ENCODE data around the gene KCNT1.

The KCNT1 gene

DNA sequence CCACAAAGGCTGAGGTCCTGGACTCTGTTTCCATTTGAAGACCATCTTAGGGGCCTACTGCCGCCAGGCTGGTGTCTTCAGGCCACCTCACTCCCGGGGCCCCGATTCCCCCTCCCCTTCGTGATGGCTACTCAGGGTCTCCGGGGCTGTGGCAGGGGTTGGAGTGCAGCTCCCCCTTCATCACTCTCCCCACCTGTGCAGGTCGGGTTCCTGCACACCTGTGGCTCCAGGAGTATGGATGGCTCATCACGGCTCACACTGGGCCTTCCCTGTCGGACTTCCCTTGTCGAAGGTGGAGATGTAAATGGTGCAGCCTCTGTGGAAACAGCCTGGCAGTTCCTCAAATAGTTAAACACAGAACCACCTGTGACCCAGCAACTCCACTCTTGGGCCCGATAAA is 27.0 kb upstream of the KCNT1 start:
- no peak for DNase-seq

DNA sequence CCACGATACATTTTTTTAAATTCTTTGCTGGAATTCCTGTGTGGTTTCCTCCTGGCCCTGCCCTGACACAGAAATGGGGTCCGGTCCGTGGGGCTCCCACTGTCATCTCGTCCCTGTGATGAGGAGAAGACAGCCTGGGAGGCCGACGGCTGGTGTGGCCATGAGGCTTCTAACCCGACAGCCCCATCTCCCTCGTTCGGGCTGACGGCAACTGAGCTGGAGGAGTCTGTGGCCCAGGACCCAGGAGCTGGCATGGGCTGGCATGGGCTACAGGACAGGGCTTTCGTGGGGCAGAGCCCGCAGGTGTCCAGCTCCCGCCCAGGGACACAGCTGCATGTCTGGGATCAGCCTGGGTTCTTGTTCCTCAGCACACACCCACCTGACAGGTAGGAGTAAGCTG is 25.1 kb upstream of the KCNT1 start:
- DNase-seq, result no peak

DNA sequence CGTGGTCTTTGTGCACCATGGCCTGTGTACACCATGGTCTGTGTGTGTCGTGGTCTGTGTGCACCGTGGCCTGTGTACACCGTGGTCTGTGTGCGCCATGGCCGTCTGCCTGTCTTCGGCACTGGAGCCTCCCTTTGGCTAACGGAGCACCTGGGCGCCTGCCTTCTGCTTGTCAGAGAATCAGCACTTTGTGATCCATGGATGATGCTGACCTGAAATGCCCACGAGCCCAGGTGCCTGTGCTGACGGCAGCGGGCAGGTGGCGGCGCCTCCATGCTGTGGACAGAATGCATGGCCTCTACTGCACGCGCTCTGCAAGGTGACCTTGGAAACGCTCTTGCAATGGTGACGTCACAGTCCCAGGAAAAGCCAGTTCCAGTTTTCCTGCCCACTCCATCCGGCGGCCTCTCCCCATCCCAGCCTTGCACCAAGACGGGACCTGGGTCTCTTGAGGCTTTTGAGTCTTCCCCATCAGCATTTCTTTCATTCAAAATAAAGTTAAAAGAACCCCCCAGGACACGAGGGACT is 24.3 kb upstream of the KCNT1 start:
- no peak for DNase-seq

DNA sequence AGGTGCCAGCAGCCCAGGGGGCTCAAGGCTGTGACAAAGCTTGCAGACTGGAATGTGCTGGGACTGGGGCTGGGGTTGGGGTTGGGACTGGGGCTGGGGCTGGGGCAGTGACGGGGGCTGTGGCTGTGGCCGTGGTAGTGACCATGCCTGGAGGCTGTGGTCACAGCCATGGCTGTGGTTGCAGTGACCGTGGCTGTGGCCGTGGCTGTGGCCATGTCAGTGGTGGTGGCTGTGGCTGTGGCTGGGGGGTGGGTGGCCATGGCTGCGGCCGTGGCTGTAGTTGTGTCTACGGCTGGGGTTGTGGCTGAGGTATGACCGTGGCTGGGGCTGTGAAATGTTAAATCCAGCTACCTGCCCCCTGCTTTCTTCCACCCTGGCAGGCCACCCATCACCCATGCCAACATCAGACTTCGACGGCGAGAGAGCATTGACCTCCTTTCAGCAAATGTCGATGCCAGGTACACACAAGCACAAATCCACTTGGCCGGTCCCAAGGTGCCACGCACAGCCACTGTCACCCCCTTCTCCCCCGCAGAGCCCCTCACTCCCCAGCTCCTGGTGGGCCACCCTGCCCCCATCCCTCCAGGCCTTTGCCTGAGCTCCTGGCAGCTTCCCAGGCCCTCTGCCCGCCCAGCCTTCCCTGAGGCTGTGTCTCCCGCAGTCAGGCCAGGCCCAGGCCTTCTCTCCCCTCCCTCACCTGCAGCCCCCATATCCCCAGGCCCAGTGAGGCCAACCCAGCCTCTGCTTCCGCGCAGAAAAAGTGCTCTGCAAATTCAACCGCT is 23.6 kb upstream of the KCNT1 start:
- no peak for DNase-seq

DNA sequence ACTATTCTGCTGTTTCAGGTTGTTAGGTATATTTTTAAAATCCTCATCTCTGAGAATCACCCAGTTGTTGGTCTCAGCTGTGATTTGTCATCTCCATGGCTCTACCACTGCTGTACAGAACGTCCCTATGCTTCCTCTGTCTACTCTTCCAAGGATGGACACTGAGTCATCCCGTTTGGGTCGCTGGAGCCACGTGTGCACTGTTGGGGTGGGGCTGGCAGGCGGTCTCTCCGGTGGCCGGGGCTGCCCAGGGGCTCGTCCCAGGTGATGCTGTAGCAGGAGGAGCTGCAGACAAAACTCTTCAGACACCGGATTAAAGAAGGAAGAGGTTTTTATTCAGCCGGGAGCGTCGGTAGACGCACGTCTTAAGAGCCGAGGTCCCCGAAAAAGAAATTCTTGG is 21.9 kb upstream of the KCNT1 start:
- no peak for DNase-seq

DNA sequence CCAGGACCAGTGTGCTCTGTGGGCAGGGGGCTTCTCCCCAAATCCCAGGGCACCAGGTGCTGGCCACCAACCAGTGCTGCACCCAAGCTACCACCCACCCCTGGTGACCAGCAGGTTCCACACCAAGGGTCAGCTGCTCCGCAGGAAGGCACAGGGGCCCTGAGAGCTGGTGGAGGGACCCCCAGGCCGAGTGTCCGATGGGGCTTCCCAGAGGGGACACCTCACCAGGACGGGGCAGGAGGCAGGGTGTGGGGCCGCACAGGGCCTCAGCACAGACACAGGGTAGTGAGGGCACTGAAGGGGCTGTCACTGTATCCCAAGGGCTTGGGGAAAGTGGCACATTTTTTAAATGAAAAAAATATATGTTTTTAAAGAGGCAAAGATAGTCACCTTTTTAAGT is 20.8 kb upstream of the KCNT1 start:
- no peak for DNase-seq

DNA sequence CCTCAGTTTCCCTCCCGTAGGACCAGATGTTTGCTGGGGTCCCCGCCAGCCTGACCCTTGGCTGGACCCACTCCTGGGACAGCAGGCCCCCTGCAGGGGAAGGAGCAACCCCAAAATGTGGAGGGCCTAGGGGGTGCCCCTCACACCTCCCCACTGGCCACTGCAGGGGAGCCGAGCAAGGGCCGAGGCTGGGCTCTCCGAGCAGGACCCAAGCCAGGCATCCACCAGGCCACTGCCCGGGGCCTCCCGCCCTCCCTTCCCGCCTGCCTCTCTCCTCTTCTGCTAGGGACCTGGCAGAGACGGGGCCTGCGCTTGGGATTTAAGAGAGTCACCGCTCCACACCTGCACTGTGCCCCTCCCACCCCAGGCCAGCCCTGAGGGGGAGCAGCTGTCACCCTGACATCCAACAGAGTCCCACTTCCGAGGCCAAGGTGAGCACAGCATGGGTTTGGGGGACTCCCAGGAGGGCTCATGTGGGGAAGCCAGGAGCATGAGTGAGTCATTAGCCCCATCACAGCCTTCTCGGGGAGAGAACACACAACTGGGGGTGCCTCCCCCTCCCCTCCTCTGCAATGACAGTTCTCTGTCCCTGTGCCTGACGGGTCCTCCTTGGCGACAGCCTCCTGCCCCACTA is 18.5 kb upstream of the KCNT1 start:
- no peak for DNase-seq

DNA sequence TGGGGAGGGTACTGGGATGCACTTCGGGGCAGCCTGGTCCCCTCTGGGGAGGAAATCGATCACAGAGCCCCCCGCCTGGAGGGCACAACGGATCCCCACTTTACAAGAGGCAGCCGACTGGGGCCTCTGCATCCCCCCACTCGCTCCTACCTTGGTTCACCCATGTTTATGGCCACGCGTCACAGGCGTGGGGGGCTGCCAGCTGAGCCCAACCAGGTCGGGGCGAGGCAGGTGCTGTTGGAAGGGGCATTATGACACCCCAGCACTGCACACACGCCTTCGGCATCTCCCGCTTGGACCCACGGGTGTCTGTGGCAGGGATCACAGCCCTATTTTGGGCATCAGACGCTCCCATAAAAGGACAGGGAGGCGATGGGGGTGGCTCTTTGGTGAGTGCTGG is 17.3 kb upstream of the KCNT1 start:
- no peak for DNase-seq

DNA sequence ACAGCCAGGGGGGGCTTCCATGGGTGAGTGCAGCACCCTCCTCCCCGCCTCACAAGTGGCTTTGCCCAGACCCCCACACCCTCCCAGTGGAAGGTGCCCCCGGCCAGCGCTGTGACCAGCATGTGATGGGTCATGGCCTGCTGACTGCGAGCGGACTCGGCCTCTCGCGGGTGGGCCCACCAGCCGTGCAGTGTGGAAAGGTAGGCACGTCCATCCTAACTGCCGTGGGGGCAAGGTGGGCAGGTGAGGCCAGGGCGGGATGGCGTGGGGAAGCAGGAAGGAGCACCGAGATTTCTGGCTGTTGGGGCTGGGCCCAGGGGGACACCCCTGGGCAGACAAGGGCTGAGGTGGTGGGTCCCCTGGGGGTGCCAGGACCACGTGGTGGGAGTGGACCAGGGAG is 14.8 kb upstream of the KCNT1 start:
- DNase-seq, result no peak

DNA sequence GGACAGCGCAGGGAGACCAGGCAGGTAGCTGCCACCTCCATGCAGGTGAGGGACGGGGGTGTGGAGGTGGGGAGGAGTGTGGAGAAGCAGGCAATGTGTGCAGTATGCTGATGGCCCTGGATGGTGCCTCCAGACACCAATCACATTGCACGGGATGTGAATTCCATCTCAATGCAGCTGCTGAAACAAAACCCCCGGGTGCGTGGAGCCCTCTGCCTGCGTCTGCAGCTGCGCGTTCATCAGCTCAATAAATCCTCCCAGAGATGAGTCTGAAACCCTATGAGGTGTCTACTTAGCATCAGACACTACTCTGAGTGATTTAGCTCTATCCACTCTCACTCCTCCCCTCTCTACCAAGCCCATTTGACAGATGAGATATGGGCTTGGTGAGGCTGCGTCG is 13.0 kb upstream of the KCNT1 start:
- no peak for DNase-seq

DNA sequence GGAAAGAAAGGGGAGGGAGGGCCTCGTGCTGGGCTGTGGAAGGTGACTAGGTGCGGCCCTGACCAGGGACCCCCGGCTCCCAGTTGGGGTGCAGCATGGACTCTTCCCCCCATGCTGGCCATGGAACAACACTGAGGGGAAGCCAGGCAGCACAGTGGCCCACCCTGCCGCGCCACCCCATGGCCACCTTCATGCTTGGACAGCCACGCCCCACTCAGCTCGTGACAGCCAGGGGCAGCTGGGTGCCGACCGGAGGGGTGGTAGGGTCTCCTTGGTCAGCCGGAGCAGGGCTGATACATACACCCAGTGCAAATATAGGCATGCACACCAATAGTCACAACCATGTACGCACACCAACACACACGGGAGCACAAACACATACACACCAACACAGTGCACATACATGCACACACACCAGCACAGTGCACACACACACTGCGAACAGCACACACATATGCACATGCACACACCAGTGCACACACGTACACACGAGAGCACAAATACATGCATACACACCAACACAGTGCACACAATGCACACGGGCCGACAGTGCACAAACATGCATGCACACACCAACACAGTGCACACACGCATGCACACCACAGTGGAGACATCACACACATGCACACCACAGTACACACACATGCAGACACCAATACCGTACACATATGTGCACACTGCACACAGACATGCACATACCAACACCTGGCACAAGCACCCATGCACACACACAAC is 11.0 kb upstream of the KCNT1 start:
- DNase-seq, result no peak

DNA sequence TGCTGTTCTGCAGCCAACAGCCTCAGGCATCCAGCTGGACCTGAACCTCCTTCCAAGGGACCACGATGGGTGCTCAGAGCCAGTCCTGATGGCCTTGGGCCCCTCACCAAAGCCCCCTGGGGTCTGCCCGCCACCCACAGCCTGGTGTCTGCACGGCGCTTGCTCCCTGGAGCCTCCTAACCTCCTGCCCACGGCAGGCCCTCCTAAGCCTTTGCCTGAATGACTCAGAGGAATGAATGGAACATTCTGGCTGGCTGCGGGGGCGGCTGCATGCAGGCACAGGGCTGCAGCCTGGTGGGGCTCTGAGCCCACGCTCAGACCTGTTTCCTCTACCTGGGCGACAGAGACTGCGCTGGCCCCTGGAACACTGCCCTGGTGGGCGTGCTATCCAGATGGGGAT is 9.6 kb upstream of the KCNT1 start:
- DNase-seq, result no peak

DNA sequence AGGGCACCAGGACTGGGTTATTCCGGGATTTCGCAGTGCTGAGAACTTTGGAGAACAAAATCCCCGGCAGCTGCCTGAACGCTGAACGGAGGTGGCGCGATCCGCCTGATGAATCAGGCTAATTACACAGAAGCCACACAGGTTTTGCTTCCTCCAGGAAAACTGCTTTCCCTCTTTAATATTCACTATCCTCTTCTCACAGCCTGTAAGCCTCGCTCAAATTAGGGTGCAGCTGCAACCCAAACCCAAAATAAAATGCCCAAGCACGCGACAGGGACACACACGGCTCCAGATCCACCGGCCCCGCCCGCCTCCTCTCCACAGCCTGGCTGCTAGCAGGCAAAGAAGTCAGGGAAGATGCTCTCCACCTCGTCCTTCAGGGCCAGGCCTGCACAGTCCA is 8.7 kb upstream of the KCNT1 start:
- DNase-seq, result no peak

DNA sequence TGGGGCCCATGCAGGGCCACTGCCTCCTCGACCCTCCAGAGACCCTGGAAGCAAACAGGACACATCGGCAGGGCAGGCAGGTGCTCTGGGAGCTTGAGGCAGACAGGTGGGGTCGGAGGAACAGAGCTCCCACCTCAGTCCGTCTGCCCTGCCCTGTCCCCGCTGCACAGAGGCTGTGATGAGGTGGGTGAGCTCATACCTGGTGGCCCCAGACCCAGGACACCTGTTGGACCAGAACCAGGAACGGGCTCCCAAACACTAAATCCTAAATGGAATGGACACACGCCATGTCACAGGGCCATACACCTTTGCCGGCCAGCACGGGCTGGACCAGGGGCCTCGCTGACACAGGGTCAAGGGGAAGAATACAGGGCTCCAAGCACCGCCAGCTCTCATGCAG is 8.2 kb upstream of the KCNT1 start:
- DNase-seq, result no peak

DNA sequence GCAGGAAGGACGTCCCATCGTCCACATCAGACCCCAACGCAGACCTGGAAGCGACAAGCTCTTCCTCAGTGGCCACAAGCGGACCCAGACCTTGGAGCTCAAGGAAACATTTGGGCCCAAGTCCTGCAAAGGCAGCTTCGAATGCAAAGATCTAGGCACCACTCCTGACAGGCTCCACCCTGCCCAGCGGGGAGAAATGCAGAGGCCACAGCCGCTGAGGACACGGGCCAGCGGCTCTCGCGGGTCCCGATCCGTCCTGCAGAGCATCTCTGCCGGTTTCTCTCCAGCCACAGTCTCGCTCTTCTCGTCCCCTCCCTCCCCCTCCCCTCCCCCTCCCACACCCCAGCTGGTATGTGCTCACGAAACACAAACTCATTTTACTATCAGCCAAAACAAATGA is 7.6 kb upstream of the KCNT1 start:
- no peak for DNase-seq

DNA sequence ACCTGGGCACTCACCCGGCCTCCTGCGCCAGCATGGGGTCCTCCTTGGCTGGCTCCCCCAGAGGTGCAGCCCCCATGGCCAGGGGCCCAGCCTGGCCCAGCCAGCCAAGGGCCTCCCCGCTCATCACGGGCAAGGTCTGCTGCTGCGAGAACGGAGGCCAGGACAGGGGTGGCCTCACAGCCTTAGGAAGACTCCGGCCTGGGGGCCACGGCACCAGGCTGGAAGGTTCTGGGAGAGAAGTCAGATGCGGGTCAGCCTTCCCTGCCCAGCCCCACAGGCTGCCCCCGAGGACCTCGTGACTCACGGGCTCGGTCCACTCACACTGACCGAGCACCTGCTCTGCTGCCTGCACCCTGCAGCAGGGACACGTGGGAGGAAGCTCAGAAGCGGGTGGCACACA is 6.9 kb upstream of the KCNT1 start:
- no peak for DNase-seq

DNA sequence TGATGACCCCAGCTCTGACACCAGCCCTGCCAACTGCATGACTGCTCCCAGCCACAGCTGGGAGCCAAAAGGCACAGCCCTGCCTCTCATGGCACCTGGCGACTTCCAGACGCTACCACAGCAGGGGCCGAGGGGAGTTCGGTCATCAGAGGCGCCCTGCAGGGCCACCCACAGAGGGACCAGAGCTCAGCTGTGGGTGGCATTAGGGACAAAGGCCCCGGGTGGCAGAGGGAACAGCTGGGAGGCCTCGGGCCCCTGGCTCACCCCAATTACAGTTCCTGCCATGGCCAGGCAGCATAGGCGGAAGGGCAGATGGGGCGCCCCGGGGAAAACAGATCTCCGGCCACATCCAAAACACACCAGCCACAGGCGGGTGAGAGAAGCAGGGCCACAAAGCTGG is 6.3 kb upstream of the KCNT1 start:
- no peak for DNase-seq

DNA sequence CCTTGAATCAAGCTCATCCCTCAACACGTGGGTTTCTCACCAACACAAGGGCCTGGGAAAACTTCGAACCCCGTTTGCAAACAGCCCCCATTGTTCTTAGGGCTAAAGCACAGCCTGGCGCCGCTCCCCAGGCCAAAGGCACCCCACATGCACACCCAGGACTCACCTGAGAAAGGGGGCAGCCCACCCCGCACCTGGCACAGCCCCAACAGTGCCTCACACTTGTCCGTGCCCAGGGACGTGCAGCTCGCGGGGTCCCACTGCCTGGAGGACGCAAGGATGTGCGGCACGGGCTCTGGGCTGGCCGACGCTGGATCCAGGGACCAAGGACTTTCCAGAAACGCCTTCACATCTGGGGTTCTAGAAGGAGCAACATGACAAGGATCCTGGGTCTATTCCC is 5.5 kb upstream of the KCNT1 start:
- DNase-seq, result no peak

DNA sequence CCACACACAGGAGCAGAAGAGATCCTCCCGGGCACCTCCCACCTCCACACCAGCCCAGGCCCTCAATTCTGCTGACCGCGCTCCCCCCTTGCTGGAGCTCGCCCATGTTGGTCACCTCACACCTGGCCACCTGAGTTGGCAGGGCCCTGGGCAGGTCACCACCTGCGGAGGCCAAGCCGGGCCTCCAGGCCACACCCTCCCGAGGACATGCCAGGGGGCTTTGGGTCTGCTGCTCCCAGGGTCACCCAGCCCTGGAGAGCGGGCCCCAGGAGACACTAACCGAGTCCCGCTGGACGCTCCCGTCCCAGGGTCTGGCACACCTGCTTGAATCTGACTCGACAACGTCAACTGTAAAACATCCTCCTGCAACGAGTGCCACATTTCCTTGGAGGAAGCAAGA is 4.8 kb upstream of the KCNT1 start:
- DNase-seq, result no peak

DNA sequence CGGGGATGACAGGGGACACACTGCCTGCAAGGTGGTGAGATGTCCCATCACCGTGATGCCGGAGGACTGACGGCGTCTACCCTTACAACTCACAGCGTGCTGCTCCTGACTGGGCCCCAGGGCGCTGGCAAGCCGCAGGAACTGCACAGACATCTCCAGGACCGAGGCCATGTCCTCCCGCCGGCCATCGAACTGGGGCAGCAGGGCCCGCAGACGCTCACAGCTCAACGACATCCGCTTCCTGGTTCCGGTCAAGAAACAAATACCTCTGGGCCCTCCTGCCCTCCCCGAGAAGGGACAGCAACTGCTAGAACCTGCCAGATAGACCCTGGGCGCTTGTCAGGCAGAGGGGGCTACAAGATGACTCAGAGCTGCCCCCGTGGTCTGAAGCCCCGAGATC is 3.7 kb upstream of the KCNT1 start:
- DNase-seq, result no peak

DNA sequence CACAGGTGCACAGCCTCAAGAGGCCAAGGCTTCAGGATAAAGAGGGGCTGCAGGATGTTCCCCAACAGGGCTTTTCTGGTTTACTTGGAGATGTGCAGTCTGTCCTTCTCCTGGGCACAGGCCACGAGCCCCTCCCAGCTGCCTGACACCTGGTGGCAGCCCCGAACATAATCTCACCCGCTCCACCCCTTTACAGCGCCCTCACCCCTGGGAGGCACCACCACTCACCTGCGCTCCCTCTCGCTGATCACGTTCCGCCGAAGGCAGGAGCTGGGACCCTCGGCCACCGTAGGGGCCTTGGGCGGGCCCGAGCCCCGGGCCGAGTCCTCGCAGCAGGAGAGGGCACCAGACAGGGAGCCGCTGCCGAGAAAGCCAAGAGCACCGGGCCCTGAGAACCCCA is 3.2 kb upstream of the KCNT1 start:
- DNase-seq, result no peak

DNA sequence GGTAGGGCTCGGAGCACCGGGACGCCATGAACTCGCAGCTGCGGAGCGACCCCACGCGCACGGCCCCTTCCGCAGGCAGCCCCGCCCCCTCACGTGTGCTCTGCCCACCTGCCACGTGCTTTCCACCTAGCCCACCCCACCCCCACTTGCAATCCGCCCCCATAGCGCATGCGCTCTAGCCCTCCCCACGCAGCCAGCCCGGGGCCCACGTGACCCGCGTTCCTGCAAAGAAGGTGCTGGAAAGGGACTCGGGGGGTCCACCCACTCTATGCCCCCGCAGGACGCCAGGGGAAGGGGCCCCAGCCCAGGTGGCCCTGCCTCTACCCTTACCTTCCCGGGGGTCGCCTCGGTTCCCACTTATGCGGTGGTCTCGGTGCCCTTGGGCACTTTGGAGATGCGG is 2.5 kb upstream of the KCNT1 start, which contains the start of gene SOHLH1:
TSS of gene SOHLH1 (minus strand) at position 42 of the 400 bp plus-strand sequence. CDS start at position 28, 14 bp downstream.
- DNase-seq, result no peak

DNA sequence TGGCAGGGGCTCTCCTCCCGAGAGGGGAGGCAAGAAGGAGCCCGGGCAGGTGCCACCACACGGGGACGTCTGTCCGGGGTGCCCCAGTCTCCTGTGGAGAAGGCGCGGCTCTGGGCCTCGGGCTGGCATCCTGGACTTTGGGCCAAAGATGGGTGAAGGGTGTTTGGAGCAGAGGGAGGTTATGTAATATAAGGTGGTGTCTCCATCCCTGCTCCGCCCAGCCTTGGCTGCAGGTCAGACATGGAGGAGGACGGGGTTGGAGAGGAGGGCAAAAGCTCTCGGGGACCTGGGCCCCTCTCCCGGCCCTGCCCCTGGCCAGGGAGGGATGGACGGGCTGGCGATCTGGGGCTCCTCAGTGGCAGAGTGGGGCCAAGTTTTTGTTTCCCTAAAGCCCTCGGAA is 1.5 kb upstream of the KCNT1 start:
- DNase-seq, result no peak
